Liver (tissue), 9 donors: ENCODE measurements around the gene VIPR2. TPM values are rescaled to one million over a fixed set of nuclear protein-coding genes. Genes with fewer than 3 reads are reported as not detected.

ENCODE experiments used
- DNase-seq: peaks from one replicate; pipeline ENCODE4 v3.0.0-alpha.2; 2017; ENCODE audit warnings: low spot score
- H3K27ac ChIP-seq, 2 donors: one replicate each; pipeline ENCODE4 v1.7.0; 2013; ENCODE audit warnings: inconsistent platforms in 2 of 2, low read length in 2 of 2, control low read depth in 1 of 2, low read depth in 1 of 2, mild to moderate bottlenecking in 1 of 2
- H3K27me3 ChIP-seq, 4 donors: one replicate each; pipeline versions ENCODE4 v1.6.1 to v1.7.0; 2013; ENCODE audit warnings: low read length in 3 of 4, inconsistent platforms in 1 of 4, mild to moderate bottlenecking in 1 of 4, moderate library complexity in 1 of 4; ENCODE audit not compliant: control insufficient read depth in 4 of 4, insufficient read depth in 4 of 4
- H3K36me3 ChIP-seq, 4 donors: one replicate each; pipeline versions ENCODE4 v1.6.1 to v1.7.0; 2013; ENCODE audit warnings: low read length in 3 of 4, mild to moderate bottlenecking in 3 of 4, low read depth in 1 of 4, moderate library complexity in 1 of 4; ENCODE audit not compliant: control insufficient read depth in 4 of 4, insufficient read depth in 3 of 4
- H3K4me1 ChIP-seq, 4 donors: one replicate each; pipeline versions ENCODE4 v1.6.1 to v1.7.0; 2013; ENCODE audit warnings: low read length in 3 of 4, mild to moderate bottlenecking in 3 of 4, moderate library complexity in 1 of 4; ENCODE audit not compliant: control insufficient read depth in 4 of 4, insufficient read depth in 4 of 4
- H3K4me3 ChIP-seq, 3 donors: one replicate each; pipeline versions ENCODE4 v1.6.1 to v1.7.0; 2013; ENCODE audit warnings: low read length in 3 of 3, control low read depth in 1 of 3, low read depth in 1 of 3, mild to moderate bottlenecking in 1 of 3
- H3K9ac ChIP-seq, 2 donors: one replicate each; pipeline ENCODE4 v1.7.0; 2013; ENCODE audit warnings: low read length in 2 of 2, mild to moderate bottlenecking in 2 of 2, moderate library complexity in 2 of 2, control low read depth in 1 of 2, low read depth in 1 of 2
- H3K9me3 ChIP-seq, 4 donors: one replicate each; pipeline versions ENCODE4 v1.6.1 to v1.7.0; 2013; ENCODE audit warnings: low read length in 3 of 4; ENCODE audit not compliant: control insufficient read depth in 4 of 4
- CTCF ChIP-seq: fragments of 150-350 bp; IDR thresholded peaks from 2 replicates; pipeline ENCODE4 v1.5.1; 2017; ENCODE audit warnings: improper control_type of control experiment, low read depth, low read length; ENCODE audit not compliant: missing input control
- EGR1 ChIP-seq, 2 donors: IDR thresholded peaks; 2 replicates each; pipeline ENCODE4 v1.6.1; 2016 to 2018; ENCODE audit warnings: antibody characterized with exemption in 2 of 2, low read depth in 2 of 2
- FOXA1 ChIP-seq: IDR thresholded peaks from 2 replicates; pipeline ENCODE4 v1.6.1; 2016; ENCODE audit warnings: antibody characterized with exemption
- FOXA2 ChIP-seq: IDR thresholded peaks from 2 replicates; pipeline ENCODE4 v1.6.1; 2016; ENCODE audit warnings: antibody characterized with exemption
- GABPA ChIP-seq, 2 donors: IDR thresholded peaks in 1 of 2; conservative IDR thresholded peaks in 1 of 2; 2 replicates each; pipeline ENCODE4 v1.6.1; 2016; ENCODE audit warnings: antibody characterized with exemption in 2 of 2, mild to moderate bottlenecking in 1 of 2, moderate library complexity in 1 of 2
- HNF4A ChIP-seq, 2 donors: conservative IDR thresholded peaks; 2 replicates each; pipeline ENCODE4 v1.6.1; 2016; ENCODE audit warnings: antibody characterized with exemption in 2 of 2, mild to moderate bottlenecking in 2 of 2
- HNF4G ChIP-seq: IDR thresholded peaks from 2 replicates; pipeline ENCODE4 v1.6.1; 2016; ENCODE audit warnings: antibody characterized with exemption
- JUND ChIP-seq, 2 donors: IDR thresholded peaks; 2 replicates each; pipeline ENCODE4 v1.6.1; 2016; ENCODE audit warnings: antibody characterized with exemption in 2 of 2
- MAX ChIP-seq: IDR thresholded peaks from 2 replicates; pipeline ENCODE4 v1.6.1; 2016; ENCODE audit warnings: antibody characterized with exemption
- NR2F2 ChIP-seq: IDR thresholded peaks from 2 replicates; pipeline ENCODE4 v1.6.1; 2016; ENCODE audit warnings: antibody characterized with exemption
- RAD21 ChIP-seq, 2 donors: IDR thresholded peaks; 2 replicates each; pipeline ENCODE4 v1.6.1; 2016; ENCODE audit warnings: antibody characterized with exemption in 2 of 2, mild to moderate bottlenecking in 2 of 2
- RXRA ChIP-seq, 2 donors: IDR thresholded peaks; 2 replicates each; pipeline ENCODE4 v1.6.1; 2017 to 2018; ENCODE audit warnings: antibody characterized with exemption in 2 of 2, mild to moderate bottlenecking in 1 of 2
- TAF1 ChIP-seq: conservative IDR thresholded peaks from 2 replicates; pipeline ENCODE4 v1.6.1; 2016; ENCODE audit warnings: antibody characterized with exemption, mild to moderate bottlenecking
- WGBS: extraction: QIAGEN DNeasy Blood & Tissue Kit; methylation state at CpG from one replicate; pipeline ENCODE4 v1.1.7; 2013; 5-methylcytosine and 5-hydroxymethylcytosine counted together
- polyA plus RNA-seq, 2 donors: library from polyadenylated mRNA; stranded (reverse) in 1 of 2; unstranded in 1 of 2; fragments of 200-250 nt in 1 of 2; fragments of >200 nt in 1 of 2; fragmentation: Nextera tagmentation in 1 of 2; extraction: Ambion mirVana in 1 of 2; gene quantifications; one replicate each; pipeline versions ENCODE4 v1.2.1 to v1.2.3, GENCODE V29; 2013 to 2015
- total RNA-seq, 2 donors: library from RNA; depleted of rRNA; stranded (reverse); fragments of >200 nt; gene quantifications; one replicate each; pipeline ENCODE4 v1.2.3, GENCODE V29; 2014
- TF ChIP-seq, protein P1 (sequence below): IDR thresholded peaks from 2 replicates; pipeline ENCODE4 v1.6.1; 2016; ENCODE audit warnings: antibody characterized with exemption
- TF ChIP-seq, protein P2 (sequence below): IDR thresholded peaks from 2 replicates; pipeline ENCODE4 v1.6.1; 2016; ENCODE audit warnings: antibody characterized with exemption
- donor health status: healthy.
- donor health status: healthy.
- donor health status: healthy.
- donor health status: healthy.
- donor health status: healthy.

The VIPR2 gene
- total and polyA plus RNA-seq, 4 donors, result 0.05 to 0.17 (median 0.10) TPM; not detected in 1

DNA sequence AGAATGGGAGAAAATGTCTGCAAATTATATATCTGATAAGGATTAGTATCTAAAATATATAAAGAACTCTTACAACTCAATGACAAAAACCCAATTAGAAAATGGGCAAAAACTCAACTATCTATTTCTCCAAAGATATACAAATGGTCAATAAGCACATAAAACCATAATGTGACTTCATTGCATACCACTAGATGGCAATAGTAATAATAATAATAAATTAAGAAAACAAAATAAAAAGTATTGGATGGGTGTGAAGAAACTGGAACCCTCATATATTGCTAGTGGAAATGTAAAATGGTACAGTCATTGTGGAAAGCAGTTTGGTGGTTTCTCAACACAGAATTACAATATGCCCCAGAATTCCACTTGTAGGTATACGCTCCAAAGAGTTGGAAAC, 98.8 kb downstream of the VIPR2 start:
- Histone ChIP-seq H3K4me3 (no peak overlapping the region), H3K27ac (no peak overlapping the region), H3K36me3 (no peaks in the 10 kb centered on the region), H3K27me3 (no peaks in the 10 kb centered on the region), H3K9me3 (peaks cover 0 to 6% (median 2%) of the 10 kb centered on the region in 4 donors), H3K9ac (no peak overlapping the region), H3K4me1 (no peaks in the 10 kb centered on the region)
- no peak for DNase-seq
- TF ChIP-seq NR2F2 (no peak), RXRA (IDR thresholded peaks at IDR 0.05) (no peak), FOXA1 (no peak), JUND (IDR thresholded peaks at IDR 0.05) (no peak), GABPA (IDR thresholded peaks at IDR 0.05 in 1 of 2, conservative IDR thresholded peaks at IDR 0.05 in 1 of 2) (no peak), HNF4A (conservative IDR thresholded peaks at IDR 0.05) (no peak), TAF1 (no peak), EGR1 (IDR thresholded peaks at IDR 0.05; ENCODE audit: low read depth in 2 of 2) (no peak), FOXA2 (no peak), MAX (no peak), RAD21 (IDR thresholded peaks at IDR 0.05) (no peak)
- TF ChIP-seq, protein P1, sequence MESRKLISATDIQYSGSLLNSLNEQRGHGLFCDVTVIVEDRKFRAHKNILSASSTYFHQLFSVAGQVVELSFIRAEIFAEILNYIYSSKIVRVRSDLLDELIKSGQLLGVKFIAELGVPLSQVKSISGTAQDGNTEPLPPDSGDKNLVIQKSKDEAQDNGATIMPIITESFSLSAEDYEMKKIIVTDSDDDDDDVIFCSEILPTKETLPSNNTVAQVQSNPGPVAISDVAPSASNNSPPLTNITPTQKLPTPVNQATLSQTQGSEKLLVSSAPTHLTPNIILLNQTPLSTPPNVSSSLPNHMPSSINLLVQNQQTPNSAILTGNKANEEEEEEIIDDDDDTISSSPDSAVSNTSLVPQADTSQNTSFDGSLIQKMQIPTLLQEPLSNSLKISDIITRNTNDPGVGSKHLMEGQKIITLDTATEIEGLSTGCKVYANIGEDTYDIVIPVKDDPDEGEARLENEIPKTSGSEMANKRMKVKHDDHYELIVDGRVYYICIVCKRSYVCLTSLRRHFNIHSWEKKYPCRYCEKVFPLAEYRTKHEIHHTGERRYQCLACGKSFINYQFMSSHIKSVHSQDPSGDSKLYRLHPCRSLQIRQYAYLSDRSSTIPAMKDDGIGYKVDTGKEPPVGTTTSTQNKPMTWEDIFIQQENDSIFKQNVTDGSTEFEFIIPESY, result no peak
- TF ChIP-seq, protein P2, sequence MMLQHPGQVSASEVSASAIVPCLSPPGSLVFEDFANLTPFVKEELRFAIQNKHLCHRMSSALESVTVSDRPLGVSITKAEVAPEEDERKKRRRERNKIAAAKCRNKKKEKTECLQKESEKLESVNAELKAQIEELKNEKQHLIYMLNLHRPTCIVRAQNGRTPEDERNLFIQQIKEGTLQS, result no peak
- 97% methylated on average over 1 of the region's 1 CpG for WGBS

GRCh38 chr7:159042581-159043101, 102.0 kb downstream of the VIPR2 start:
- no peak overlapping the region for H3K4me3 ChIP-seq
- no peak for TF ChIP-seq RAD21 (IDR thresholded peaks at IDR 0.05)
- no peak for TF ChIP-seq EGR1 (IDR thresholded peaks at IDR 0.05; ENCODE audit: low read depth in 2 of 2)
- no peak for TF ChIP-seq CTCF
- peak; percentile 25 for DNase-seq

DNA sequence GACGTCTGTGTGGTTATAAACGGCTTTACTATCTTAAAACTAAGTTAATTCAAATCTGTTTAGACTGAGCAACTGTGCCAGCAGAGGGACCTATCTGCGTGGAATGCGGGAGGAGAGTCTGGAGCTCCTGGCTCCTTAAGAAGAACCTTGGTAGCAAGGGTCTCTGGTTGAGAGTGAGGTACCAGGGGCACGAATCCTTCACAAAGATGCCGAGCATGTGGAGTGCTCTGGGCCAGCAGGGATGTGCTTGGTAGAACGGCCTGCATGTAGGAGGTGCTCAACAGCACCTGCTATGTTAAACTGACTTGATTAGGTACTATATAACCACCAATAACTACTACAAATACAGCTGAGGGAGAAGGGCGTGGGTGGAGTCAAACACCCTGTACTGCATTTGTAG, 102.6 kb downstream of the VIPR2 start:
- TF ChIP-seq CTCF (no peak), GABPA (IDR thresholded peaks at IDR 0.05 in 1 of 2, conservative IDR thresholded peaks at IDR 0.05 in 1 of 2) (no peak), RAD21 (IDR thresholded peaks at IDR 0.05) (no peak), HNF4G (no peak)
- Histone ChIP-seq H3K9ac (no peak overlapping the region), H3K9me3 (peaks cover 0 to 6% (median 2%) of the 10 kb centered on the region in 4 donors), H3K27ac (no peak overlapping the region), H3K4me1 (no peaks in the 10 kb centered on the region), H3K27me3 (no peaks in the 10 kb centered on the region), H3K36me3 (no peaks in the 10 kb centered on the region), H3K4me3 (no peak overlapping the region)
- peak; percentile 22 for DNase-seq
- WGBS, result 81% methylated on average over 8 of the region's 8 CpGs

More at GRCh38 chr7:159042581-159043101, 102.0 kb downstream of the VIPR2 start:
- no peak overlapping the region for H3K27ac ChIP-seq
- H3K4me1 ChIP-seq, result no peaks in the 10 kb centered on the region
- no peak overlapping the region for H3K9ac ChIP-seq
- WGBS, result 82% methylated on average over 5 of the region's 5 CpGs
- no peaks in the 10 kb centered on the region for H3K27me3 ChIP-seq
- peaks cover 0 to 6% (median 2%) of the 10 kb centered on the region in 4 donors for H3K9me3 ChIP-seq
- H3K36me3 ChIP-seq, result no peaks in the 10 kb centered on the region
